Stimulated activated CD4-positive, alpha-beta T cell treated with anti-CD3 and anti-CD28 coated beads, Interleukin-1b, Interleukin-23, amount 100 ng/mL, for 24 hours (primary cell): ENCODE data around the gene ANGPTL2.
A peak's percentile ranks its signal among the peaks of the same experiment; 100 is the strongest.
"Not testable (repeated sequence)": the region's sequence is repeated elsewhere in the genome, so short reads cannot be mapped to it uniquely, and the experiment has no call there.

Experiments used
- DNase-seq, 4 experiments: peaks; one replicate each; pipeline ENCODE4 v3.0.0-alpha.2; 2020; ENCODE audit warnings: low read depth in 4 of 4, low spot score in 1 of 4

Gene ANGPTL2

DNA sequence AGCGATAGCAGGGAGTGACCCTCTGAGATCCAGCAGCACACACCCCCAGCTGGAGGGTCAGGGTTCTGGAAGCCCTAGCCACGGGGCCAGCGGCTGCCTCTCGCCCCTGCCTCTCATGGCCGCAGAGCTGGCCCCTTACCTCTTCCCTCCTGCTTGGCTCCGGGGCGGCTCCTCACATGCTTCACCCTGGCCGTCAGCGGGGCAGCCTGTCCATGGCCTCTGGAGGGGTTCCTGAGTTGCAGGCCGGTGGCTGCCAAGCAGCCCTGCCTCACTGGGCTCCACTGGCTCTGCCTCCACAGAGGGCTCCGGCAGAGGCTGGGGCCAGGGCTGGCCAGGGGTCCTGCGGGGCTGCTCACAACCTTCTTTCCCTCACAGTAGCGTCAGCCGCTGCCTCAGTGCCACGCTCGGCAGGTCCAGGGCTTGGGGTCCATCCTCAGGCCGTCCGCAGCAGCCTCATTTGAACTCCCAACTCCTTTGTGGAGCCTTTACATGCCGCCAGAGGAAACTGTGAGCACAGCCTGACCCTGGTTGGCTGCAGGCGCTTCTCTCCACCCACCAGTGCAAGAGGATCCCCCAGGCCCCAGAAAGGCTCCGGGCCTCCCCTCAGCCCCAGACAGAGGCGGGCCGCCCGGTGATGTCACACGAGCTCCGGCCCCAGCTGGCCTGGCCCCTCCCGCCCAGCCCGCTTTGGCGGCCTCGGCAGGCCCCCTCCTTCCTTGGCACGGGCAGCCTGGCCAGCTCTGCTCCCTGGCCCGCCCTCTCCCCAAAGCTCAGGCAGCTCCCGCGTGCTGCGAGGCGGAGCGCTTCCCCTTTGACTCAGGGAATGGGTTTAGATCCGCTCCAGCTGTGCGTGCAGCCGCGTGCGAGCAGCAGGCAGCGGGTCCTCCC is at the start of gene ANGPTL2:
ANGPTL2 (minus strand) TSS at position 460 of the 888 bp plus-strand sequence. CDS start 13,904 bp downstream, outside the sequence.
- peak in 2 of 4 experiments; percentile 8 to 10 for DNase-seq

DNA sequence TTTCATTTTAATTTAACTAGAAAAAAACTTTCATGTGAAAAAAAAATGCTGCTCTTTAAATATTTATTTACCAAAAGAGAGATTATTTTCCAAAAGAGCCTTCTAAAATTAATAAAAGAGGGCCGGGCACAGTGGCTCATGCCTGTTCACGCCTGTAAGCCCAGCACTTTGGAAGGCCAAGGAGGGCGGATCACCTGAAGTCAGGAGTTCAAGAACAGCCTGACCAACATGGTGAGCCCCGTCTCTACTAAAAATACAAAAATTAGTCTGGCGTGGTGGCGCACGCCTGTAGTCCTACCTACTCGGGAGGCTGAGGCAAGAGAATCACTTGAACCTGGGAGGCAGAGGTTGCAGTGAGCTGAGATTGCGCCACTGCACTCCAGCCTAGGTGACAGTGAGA is 48.9 kb upstream of the ANGPTL2 start:
- not testable (repeated sequence) for DNase-seq

- no peak for DNase-seq
Observed at GRCh38 chr9:127170652-127171051, 48.2 kb upstream of the ANGPTL2 start.

- no peak for DNase-seq
Observed at GRCh38 chr9:127170103-127170502, 47.7 kb upstream of the ANGPTL2 start.

DNA sequence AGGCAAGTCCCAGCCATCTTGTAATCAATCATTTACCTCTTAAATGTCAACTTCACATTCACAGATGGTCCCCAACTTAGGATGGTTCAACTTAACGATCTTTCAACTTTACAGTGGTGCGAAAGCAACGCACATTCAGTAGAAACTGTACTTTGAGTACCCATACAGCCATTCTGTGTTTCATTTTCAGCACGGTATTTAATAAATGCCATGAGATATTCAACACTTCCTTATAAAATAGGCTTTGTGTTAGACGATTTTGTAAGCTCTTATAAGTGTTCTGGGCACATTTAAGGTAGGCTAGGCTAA is 47.1 kb upstream of the ANGPTL2 start:
- DNase-seq: no peak

DNA sequence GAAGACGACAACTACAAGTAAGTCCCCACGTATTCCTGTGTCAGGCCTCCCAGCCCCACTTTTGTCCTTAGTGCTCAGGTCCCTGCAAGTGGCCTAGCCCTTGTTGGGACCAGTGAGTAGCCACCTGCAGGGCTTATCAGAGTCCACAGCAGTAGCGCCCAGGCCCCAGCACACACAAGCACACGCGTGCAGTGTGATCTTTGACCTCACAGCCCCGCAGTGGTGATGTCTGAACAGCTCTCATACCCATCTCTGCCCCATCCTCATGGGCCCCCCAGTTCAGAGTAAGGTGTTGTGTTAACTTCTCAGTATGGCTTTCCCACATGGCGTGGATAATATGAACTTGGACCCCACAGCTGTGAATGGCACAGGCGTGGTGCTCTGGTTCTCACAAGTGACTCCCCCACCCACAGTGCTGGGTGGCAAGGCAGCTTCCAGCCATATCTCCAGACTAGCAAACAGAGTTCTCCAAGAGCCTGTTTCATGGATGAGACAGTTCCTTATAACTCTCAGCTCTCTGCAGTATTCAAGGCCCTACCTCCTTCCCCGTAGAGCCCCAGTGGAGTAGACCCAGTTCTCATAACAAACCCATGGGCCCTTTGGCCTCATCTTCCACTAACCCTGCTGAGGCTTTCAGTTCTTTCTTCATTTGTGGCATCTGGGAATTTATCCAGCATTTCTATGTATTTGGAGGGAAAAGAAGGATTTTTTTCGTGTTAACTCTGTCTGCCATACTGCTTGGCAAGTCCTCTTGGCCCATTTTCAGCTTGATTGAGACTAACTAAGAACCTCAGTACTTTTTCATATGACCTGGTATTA is 46.5 kb upstream of the ANGPTL2 start:
- no peak for DNase-seq

GRCh38 chr9:127167560-127168326 is 45.3 kb upstream of the ANGPTL2 start:
- DNase-seq: no peak

- no peak for DNase-seq
Observed at GRCh38 chr9:127166651-127167524, 44.5 kb upstream of the ANGPTL2 start.

DNA sequence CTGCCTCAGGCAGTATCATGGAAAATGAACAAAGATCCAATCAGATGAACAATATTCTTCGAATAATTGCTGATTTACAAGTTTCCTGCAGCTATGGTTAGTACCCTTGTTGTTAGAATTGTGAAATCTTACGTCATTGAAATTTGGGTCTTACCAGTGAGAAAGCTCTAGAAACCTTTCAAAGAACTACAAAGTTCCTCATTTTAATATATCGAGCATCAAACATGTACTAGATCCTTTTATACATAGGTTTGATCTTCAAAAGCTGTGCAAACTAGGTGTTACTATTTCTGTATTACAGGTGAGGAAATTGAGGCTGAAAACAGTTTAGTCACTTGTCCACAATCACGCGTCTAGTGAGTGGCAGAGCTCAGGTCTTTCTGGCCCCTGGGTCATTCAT is 43.7 kb upstream of the ANGPTL2 start:
- no peak for DNase-seq

DNA sequence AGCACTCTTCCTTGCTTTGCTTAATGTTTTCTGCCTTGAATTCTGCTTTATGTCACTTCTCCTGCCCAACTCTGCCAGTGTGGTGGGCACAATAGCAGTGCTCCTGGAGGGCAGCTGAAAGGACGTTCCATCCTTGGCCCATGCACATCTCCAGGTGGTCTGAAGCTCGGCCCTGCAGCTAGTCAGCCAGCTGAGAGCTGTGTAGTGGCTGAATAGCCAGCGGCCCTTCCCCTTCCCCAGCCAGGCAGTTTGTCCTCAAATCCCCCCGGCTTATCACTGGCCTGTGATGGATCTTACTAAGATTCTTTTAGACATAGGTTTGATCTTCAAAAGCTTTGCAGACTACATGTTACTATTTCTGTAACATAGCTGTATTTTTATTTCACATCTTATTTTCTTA is 42.7 kb upstream of the ANGPTL2 start:
- no peak for DNase-seq

- no peak for DNase-seq
Observed at GRCh38 chr9:127163409-127163808, 41.0 kb upstream of the ANGPTL2 start.

DNA sequence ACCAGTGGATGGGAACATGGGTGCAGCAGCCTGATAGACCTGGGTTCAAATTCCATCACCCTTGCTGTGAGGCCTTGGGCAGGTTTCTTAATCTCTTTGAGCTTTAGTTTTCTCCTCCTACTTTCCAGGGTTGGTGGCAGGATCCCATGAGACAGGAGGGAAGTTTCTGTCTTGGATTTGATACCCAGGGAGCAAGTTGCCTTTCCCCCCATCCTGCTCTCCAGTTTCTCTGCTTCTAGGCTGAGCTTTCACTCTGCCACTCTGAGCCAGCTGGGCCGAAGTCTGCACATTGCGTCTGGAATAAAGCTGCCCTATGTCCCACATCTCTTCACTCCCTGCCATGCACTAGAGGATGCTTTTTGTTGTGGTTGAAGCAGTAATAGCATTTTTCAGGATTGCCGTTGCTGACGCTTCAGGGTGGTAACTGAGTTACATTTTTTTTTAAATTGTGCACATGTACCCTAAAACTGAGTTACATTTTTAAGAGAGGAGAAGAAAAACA is 40.5 kb upstream of the ANGPTL2 start:
- no peak for DNase-seq

- DNase-seq: no peak
Observed at GRCh38 chr9:127162046-127162863, 39.8 kb upstream of the ANGPTL2 start.

GRCh38 chr9:127161081-127161624 is 38.7 kb upstream of the ANGPTL2 start:
- DNase-seq: no peak

DNA sequence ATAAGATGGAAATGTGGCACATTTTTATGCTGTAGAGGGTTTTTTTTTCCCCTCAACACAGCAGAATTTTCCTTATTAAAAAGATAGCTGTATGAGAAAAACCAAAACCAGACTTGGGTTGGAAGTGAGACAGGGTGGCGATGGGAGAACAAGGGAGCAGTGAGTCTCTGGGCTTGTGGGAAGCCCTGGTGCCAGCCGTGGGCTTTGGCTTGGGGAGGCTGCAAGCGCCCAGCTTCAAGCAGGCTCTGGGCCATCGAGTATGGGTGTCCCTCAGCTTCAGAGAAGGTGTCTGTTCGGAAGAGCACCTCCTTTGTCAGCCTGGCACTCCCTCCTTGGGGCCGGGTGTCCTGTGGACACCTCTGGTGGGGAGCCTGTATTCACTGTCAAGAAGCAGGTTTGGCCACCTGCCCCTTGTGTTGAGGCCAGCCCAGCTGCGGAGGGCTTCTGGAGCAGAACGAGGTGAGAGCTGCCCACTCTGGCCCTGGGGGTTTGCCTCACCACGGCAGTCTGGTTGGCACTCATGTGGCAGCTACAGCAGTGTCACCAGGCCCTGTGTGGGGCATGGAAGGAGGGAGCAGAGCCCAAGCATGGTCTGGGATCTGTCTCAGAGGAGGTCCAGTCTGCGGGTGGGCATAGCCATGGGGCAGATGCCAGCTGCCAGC is 37.6 kb upstream of the ANGPTL2 start:
- DNase-seq: no peak

GRCh38 chr9:127159325-127159801 is 36.9 kb upstream of the ANGPTL2 start:
- no peak for DNase-seq

- DNase-seq: no peak
Observed at GRCh38 chr9:127158786-127159324, 36.4 kb upstream of the ANGPTL2 start.

GRCh38 chr9:127155314-127155960 is 33.0 kb upstream of the ANGPTL2 start:
- DNase-seq: no peak
